Osteocyte (in vitro differentiated cells): Measurements from ENCODE around the gene RABGAP1. TPM values are rescaled to one million over a fixed set of nuclear protein-coding genes. Genes with fewer than 3 reads are reported as not detected.

Experiments
- DNase-seq: peaks from one replicate; pipeline ENCODE4 v3.0.0; 2021; ENCODE audit warnings: mixed read lengths; ENCODE audit not compliant: unreplicated experiment; ENCODE audit errors: extremely low spot score
- H3K27ac Mint-ChIP-seq: one replicate; pipeline ENCODE4 v1.8.0; 2021; ENCODE audit warnings: mild to moderate bottlenecking, mixed read lengths; ENCODE audit not compliant: unreplicated experiment
- H3K27me3 Mint-ChIP-seq: one replicate; pipeline ENCODE4 v1.8.0; 2021; ENCODE audit warnings: mixed read lengths; ENCODE audit not compliant: unreplicated experiment
- H3K36me3 Mint-ChIP-seq: one replicate; pipeline ENCODE4 v1.8.0; 2021; ENCODE audit warnings: mixed read lengths; ENCODE audit not compliant: unreplicated experiment
- H3K4me1 Mint-ChIP-seq: one replicate; pipeline ENCODE4 v1.8.0; 2021; ENCODE audit warnings: mixed read lengths; ENCODE audit not compliant: unreplicated experiment
- H3K4me3 Mint-ChIP-seq: one replicate; pipeline ENCODE4 v1.8.0; 2021; ENCODE audit warnings: mild to moderate bottlenecking, moderate library complexity, mixed read lengths; ENCODE audit not compliant: unreplicated experiment
- H3K9me3 Mint-ChIP-seq: one replicate; pipeline ENCODE4 v1.8.0; 2021; ENCODE audit warnings: mixed read lengths; ENCODE audit not compliant: unreplicated experiment
- CTCF ChIP-seq: fragments of 200-600 bp; sonication (generic); IDR thresholded peaks from 2 replicates; pipeline ENCODE4 v1.5.0; 2021; ENCODE audit warnings: antibody characterized with exemption, mild to moderate bottlenecking, moderate library complexity
- total RNA-seq: library from RNA; stranded (reverse); gene quantifications from 2 replicates; pipeline ENCODE4 v1.2.1, GENCODE V29; 2021

Gene RABGAP1
- total RNA-seq, 1 donor from 2014 or later: 88.4 TPM

- Mint-ChIP-seq H3K27me3 (no peaks in the 10 kb centered on the region), H3K36me3 (no peaks in the 10 kb centered on the region), H3K27ac (no peak overlapping the region), H3K4me3 (no peak overlapping the region), H3K9me3 (no peaks in the 10 kb centered on the region), H3K4me1 (peaks cover 66% of the 10 kb centered on the region)
- TF ChIP-seq CTCF: no peak
- DNase-seq: no peak
Measured at GRCh38 chr9:122951056-122951455, 10.2 kb downstream of the RABGAP1 start.

GRCh38 chr9:122954253-122954691, 13.5 kb downstream of the RABGAP1 start:
- Mint-ChIP-seq H3K27ac (peak overlapping the region; percentile 77), H3K36me3 (peaks cover 6% of the 10 kb centered on the region), H3K9me3 (no peaks in the 10 kb centered on the region), H3K27me3 (no peaks in the 10 kb centered on the region), H3K4me3 (no peak overlapping the region), H3K4me1 (peaks cover 61% of the 10 kb centered on the region)
- no peak for DNase-seq
- TF ChIP-seq CTCF: no peak

GRCh38 chr9:122955961-122956360, 15.1 kb downstream of the RABGAP1 start:
- H3K27me3 Mint-ChIP-seq: no peaks in the 10 kb centered on the region
- DNase-seq: no peak
- peak overlapping the region; percentile 27 for H3K27ac Mint-ChIP-seq
- peaks cover 47% of the 10 kb centered on the region for H3K4me1 Mint-ChIP-seq
- peaks cover 20% of the 10 kb centered on the region for H3K36me3 Mint-ChIP-seq
- TF ChIP-seq CTCF: no peak
- H3K9me3 Mint-ChIP-seq: no peaks in the 10 kb centered on the region
- no peak overlapping the region for H3K4me3 Mint-ChIP-seq

- Mint-ChIP-seq H3K27me3 (no peaks in the 10 kb centered on the region), H3K4me3 (no peak overlapping the region), H3K9me3 (no peaks in the 10 kb centered on the region), H3K27ac (no peak overlapping the region), H3K4me1 (peaks cover 16% of the 10 kb centered on the region), H3K36me3 (peaks cover 38% of the 10 kb centered on the region)
- no peak for DNase-seq
- no peak for TF ChIP-seq CTCF
Measured at GRCh38 chr9:122961139-122961538, 20.3 kb downstream of the RABGAP1 start.

GRCh38 chr9:122975196-122975595, 34.4 kb downstream of the RABGAP1 start:
- Mint-ChIP-seq H3K27me3 (no peaks in the 10 kb centered on the region), H3K9me3 (peaks cover 4% of the 10 kb centered on the region), H3K4me1 (peaks cover 17% of the 10 kb centered on the region), H3K4me3 (no peak overlapping the region), H3K27ac (peak overlapping the region; percentile 39), H3K36me3 (peaks cover 34% of the 10 kb centered on the region)
- no peak for TF ChIP-seq CTCF
- DNase-seq: no peak
